GM19467 (cell line): ENCODE results near the gene SHH.
A peak's percentile ranks its signal among the peaks of the same experiment; 100 is the strongest.

Experiments
- ATAC-seq: cut with Tn5 transposase; IDR thresholded peaks from one replicate; pipeline ENCODE4 v1.9.1; 2021; ENCODE audit warnings: mild to moderate bottlenecking, moderate library complexity; ENCODE audit not compliant: unreplicated experiment

Gene SHH

DNA sequence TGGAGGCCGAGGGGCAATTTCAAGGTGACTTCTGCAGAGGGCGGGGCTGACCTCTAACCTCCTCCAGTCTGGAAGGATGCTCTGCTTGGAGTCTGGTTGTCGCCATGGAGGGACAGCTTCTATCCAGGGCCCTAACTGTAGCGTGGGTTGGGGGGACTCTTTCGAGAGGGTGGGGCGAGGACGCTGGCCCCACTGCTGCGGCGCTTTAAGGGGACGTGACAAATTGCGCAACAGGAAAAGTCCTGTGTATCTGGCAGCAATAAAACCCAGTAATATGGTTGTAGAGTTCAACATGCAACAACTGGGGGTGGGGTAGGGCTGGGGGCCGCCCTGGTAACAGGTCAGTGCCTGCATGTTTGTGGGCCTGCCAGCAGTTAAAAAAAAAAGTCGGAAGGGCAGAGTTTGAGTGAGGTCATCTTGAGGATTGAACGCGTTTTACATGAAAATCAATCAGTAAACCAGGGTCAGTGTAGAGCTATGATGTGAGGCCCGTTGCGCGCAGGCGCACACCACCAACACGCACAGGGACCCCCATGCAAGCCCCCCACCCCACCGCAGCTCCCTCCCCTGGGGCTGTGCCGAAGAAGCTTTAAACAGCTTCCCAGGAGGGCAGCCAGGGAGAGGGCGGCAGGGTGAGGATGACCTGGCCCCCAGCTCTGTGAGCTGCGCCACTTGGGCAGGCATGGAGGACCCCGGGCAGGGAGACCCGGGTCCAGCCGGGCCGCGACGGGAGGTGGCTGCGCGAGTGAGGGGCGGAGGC lies 4.3 kb downstream of the SHH start:
- no peak for ATAC-seq

DNA sequence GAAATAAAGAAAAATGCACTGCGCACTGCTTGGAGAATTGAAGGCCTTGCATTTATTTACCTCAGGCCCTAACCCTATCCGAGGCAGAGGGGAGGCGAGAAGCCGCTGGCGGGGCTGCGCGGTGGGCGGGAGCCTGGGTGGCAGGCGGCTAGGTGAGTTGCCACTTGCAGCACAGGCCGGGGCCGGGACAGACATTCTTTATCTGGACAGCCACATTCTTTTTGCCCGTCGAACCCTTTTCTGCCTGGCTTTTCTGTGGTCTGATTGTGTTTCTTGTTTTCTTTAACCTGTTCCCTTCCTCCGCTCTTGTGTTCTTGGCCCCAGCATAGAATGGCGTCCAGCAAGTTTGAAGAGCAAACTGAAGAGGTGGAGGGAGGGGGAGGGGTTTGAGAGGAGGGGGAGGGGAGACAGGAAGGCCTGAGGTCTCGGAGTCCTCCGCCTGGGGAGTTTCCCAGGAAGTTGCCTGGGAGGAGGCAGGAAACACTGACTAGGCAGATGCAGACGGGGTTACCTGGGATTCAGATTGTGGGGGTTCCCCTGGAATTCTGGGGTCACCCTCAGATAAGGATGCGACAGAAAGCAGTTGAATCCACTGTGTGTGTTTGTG lies 5.1 kb downstream of the SHH start:
- no peak for ATAC-seq

DNA sequence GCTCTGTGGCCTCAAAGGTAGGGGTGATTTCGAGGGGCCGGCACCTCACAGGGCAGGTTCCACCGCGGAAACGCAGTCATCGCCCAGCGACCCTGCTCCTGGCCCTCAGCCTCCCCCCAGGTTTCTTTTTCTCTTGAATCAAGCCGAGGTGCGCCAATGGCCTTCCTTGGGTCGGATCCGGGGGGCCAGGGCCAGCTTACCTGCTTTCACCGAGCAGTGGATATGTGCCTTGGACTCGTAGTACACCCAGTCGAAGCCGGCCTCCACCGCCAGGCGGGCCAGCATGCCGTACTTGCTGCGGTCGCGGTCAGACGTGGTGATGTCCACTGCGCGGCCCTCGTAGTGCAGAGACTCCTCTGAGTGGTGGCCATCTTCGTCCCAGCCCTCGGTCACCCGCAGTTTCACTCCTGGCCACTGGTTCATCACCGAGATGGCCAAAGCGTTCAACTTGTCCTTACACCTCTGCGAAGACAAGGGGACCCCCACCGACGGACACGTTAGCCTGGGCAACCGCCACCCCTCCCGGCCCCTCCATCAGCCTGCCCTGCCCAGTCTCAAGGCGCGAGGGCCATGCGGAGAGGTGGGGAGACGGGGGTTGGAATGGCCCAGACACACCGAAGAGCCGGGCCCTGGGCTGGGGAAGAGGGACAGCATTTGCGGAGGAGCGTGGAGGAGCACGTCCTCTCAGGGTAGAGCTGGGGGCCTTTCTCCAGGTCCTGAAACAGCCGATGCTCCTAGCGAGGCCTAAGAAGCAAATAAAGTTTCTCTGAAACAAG lies 6.0 kb downstream of the SHH start:
- ATAC-seq = no peak

DNA sequence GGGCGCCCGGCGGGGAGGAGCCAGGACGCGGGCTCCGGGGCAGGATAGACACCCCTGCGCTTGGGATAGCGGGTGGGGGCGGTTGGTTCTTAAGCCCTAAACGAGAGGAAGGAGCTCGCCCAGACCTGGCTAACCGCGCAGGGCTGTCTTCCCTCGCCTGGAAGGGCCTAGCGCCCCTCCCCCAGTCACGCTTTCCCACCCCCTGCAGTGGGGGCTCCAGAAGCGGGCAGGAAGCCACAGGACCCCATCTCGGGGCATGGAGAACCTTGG lies 6.5 kb downstream of the SHH start:
- ATAC-seq = no peak

DNA sequence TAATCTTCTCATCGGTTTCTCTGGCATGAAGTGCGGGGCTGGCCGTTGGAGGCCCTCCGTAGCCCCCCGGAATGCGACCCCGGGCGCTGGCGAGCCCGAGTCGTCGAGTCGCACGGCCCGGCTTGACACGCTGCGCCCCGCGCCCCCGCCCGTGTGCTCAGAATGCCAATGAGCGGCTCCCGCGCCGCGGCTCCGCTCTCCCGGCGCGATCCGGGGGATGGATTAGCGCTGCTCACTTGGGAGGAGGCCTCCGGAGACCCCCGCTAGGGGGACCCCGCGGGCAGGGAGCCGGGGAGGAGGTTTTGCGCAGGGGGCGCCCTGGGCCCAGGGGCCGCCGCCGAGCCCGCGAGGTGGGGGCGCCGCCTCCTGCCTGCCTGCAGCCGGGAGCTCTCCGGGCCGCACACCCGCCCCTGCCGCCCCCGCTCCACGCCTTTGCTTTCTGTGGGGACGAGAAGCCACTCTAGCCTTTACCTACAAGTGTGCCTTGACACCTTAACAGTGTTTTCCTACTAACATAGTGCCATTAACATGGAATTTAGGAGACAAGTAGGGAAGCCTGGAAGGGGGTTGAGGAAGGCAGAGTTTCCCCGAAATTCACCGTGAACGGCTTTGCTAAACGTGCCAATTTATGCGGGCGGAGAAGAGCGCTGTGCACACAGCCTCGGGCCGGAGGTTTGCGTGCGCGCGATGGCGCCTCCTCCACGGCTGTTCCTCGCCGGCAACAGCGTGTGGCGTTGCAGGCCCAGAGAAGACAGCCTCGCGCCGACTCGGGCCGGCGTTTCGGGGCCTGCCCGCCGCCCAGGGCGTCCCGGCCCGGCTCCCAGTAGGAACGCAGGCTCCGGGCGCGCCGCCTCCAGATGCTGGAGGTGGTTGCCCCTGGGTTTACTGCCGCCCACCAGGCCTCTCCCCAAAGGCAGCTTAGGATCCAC lies 7.1 kb downstream of the SHH start:
- ATAC-seq = peak; percentile 42

DNA sequence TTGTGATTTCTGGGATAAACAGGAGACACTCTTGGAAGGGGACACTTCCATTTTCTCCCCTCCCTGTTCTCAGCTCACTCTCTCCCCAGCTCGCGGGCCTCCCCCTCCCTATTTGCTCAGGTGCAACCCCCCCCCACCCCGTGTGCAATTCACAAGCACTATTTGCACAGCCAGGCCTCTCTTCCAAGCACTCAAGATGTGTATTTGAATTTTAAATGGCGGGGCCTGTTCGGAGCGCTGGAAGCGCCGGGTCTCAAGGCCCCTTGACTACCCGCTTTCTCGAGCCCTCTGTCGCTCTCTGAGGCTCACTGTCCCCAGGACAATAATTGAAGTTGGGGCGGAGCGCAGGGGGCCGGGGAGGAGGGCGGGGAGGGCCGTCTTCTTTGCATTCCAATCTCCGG lies 7.8 kb downstream of the SHH start:
- no peak for ATAC-seq

DNA sequence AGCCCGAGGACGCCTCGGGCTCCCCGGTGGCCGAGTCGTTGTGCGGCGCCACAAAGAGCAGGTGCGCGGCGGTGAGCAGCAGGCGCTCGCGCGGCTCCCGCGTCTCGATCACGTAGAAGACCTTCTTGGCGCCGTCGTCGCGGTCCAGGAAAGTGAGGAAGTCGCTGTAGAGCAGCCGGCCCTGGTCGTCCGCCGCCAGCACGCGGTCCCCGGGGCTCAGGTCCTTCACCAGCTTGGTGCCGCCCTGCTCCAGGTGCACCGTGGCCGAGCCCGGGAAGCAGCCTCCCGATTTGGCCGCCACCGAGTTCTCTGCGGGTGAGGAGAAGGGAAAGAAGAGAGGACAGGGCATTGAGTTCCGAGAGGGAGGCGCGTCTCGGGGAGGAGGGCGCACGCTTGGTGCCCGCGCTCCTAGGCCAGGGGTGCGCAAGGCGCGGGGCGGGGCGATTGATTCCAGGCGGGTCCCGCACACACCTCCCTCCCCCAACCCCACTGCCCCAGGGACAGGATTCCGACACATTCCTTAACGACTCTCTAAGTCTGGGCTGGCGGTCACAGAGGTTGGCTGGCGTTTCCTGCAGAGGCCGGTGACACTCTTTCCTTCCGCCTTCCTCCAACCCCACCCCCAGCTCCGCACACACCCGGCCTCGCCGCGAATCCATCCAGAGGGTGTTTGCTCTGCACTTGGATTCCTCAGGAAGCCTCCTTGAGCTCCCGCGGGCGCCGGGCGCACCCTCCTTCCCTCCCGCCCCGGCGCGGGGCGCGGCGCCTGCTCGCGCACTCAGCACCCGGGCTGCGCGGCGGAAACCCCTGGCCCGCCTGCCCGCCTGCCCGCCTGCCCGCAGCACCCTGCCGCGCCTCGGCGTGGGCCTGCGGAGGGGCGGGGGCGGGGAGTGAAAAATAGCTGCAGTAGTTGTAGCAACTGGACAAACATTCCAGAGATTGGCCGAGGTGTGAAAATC lies 8.6 kb downstream of the SHH start:
- no peak for ATAC-seq

DNA sequence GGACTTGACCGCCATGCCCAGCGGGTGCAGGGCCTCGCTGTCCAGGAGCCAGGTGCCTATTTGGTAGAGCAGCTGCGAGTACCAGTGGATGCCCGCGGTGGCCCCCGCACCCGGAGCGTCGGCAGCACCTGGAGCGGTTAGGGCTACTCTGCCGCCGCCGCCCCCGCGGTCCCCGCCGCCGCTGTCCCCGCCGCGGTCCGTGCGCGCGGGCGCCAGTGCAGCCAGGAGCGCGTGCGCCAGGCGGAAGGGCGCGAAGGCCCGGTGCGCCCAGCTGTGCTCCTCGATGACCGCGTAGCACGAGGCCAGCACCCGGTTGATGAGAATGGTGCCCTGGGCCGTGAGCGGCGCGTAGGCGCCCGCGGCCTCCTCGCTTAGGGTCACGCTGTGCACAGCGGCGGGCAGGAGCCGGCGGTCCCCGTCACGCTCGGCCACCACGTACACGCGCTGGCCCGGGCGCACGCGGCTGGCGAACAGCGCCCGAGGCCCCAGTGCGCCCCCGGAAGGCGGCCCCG lies 9.3 kb downstream of the SHH start:
- ATAC-seq = no peak

DNA sequence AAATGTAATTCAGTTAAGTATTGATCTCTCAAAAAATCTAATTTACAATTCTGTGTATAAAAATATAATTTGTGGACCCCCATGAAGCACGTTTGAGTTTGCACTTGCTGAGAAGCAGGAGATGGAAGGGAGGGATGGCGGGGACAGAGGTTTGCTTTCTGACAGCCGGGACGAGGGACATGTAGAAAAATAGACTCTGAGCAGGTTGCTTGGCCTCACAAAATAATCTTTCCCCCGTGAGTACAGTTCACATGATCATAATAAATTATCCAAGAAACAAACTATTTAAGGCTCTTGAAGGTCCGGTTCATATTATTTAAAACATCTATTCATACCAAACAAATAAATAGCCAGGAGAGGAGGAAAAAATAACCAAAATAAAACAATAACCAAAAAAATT lies 10.0 kb downstream of the SHH start:
- ATAC-seq = no peak

DNA sequence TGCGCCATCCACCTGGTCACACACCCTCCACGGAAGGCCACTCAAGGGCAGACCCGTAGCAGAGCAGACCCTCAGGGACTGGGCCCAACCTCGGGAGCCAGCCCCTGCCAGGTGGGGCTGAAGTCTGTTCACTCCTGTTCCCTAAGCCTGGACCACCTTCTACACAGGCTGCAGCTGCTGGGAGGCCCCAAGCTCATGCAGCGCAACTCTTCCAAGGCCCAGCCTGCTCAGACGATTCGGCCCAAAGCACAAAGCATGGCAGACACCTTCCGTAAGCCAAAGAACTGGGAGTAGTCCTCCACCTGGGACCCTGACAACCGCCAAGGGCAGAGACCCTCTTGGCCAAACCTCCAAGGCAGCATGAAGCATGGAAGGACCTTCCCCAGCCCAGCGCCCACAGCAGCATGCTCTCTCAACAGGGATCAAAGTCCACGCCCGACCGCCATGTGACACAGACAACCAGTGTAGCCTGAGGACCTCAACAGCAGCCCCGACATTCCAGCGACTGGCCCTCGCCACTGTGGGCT lies 11.5 kb downstream of the SHH start:
- no peak for ATAC-seq

DNA sequence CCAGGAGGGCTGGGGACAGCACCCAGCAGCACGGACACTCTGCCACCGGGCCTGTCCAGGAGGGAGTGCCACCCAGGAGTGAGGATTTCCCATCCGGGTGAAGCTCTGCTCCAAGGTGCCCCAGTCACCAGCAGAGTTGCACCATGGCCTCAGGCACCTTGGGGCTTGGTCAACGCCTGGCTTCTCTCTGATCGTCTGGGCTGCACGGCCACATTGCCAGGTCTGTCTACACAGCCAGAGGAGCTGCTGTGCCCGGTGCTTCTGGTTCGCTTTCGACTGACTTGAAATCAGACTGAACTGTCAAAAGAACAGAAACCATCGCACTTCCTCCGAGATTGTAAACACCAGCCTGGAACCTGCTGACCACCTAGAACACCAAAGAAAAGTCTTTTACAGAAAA lies 12.0 kb downstream of the SHH start:
- no peak for ATAC-seq

DNA sequence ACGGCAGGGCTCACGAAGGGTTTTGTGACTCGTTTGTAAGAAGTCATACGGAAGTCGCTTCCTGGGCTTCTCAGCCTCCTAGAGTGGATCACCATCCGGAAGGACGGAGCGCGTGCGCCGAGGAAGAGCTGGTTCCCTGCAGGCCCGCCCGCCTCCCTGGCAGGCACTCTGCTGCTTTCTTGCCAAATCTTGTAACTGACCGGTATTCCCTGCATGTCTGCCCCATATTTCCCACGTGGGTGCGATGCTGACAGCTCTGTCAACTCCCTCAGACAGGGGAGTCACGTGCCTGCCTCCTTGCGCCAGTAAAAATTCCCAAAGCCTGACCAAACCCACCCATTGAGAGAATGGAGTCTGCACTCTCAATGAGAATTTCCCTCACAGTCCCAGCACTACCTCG lies 12.7 kb downstream of the SHH start:
- no peak for ATAC-seq

DNA sequence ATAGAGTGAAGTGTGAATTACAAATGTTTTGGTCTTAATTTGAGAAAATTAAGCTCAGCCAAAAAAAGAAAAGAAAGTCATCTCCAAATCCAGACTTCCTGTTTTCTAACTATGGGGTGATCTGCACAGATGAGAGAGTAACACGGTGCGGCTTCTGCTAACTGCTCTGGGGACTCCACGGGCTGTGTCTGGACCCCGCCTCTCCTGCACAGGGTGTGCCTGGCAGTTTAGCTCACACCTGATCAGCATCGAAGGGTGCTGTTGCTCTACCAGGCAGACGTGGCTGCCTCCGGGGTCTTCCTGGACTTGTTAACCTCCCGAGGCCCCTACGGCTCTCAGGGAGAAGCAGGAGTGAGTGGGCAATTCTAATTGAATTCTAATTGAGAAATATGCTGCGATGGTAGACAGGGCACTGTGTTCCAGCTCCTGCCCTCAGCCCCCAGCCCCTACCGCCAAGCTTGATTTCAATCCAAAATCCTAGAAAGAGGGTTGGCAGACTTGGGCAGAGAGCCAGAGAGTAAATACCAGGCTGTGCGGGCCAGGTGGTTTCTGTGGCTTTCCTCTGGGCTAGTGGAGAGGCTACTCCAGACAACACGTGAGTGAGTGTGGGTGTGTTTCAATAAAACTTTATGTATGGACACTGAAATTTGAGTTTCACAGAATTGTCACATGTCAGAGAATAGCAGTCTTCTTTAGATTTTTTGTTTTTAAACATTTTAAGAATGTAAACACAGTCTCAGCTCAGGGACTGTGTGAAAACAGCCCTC lies 13.4 kb downstream of the SHH start:
- ATAC-seq = no peak

DNA sequence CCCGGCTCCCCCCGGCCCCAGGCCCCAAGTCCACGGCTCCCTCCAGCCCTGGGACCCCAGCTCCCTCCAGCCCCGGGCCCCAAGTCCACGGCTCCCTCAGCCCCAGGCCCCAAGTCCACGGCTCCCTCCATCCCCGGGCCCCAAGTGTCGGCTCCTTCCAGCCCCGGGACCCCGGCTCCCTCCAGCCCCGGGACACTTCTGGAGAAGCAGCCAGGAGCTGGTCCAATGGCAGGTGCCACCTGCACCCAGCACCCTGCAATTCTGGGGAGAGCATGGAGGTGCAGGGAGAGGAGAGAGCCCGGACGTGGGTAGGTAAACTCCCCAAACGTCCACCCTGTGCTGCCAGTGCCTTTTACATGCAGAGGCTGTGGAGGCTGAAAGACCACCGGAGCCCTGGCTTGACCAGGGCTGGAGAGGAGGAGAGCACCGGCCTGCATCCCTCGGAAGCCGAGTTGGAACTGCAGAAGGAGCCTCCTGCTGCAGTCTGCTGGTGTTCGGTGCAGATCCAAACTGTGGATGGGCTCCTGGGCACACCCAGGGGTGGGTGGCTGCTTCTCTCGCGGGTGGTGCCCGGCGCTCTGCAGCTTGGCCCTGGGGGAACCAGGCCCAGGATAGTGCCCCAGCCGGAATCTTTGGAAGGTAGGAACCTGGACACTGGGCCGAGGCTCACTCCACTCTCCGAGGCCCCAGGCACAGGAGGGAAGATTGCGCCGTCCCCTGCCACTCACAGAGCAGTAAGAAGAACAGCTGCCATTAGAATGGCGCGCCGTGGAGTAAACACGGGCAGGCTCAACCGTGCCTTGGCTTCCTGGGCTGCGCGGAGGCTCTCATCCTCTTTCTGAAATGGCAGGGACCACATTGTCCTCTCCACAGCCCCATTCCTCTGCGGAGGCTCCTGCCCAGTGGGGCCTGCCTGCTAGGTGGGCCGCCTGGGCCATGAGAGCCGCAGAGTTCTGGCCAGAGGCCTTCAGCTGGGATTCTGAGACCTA lies 14.7 kb downstream of the SHH start:
- no peak for ATAC-seq

DNA sequence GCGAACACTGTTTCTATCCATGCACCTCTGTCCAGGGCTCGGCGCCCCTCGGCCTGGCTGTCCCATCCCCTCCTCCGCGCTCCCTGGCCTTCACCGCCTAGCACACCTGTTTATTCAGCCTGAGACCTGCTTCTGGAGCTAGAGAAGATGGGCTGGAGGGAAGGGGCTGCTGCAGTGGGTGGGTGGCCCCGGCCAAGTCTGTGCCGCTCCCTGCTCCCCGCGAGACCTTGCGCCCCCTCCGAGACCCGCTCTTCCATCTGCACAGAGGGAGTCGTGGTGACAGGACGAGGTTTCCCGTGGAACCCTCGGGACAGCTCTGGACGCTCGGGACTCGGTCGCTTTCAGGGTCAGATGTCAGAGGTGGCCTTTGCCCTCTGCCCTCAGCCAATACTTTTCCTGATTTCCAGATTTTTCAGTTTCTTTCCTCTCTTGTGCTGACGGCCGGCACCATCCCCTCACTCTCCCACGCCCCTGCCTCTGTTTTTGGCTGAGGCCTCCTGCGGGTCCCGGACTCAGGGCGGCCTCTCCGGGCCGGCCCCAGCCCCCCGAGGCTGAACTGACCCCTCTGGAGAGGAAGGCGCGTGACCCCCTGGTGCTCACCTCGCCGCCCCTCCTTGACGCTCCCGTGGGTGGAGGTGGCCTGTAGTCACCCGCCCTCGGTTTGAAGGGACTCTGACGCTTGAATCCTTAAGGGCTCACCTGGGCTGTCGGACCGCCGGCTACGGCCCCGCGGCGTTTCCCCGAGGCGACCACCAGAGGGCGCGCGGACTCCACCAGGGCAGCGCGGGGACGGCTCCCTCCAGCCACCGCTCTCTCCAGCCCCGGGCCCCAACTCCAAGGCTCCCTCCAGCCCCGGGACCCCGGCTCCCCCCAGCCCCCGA lies 15.6 kb downstream of the SHH start:
- peak; percentile 66 for ATAC-seq

DNA sequence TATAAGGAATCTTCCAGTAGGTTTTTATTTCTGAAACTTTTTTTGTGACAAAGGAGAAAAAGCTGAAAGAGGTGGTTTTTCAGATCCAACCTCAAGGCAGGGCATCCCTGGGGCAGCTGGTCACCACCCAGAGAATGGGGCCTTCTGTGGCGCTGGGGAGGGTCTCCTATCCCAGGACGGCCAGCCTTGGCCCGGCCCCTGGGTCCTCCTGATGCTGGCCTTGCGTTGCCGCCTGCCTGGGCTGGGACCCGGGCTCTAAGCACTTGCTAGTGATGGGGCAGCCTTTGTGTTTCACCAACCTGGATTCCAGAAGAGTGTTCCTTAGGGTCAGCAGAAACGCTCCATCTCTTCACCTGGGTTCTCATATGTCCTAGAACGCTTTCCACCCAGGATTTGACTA lies 16.3 kb downstream of the SHH start:
- ATAC-seq = no peak

DNA sequence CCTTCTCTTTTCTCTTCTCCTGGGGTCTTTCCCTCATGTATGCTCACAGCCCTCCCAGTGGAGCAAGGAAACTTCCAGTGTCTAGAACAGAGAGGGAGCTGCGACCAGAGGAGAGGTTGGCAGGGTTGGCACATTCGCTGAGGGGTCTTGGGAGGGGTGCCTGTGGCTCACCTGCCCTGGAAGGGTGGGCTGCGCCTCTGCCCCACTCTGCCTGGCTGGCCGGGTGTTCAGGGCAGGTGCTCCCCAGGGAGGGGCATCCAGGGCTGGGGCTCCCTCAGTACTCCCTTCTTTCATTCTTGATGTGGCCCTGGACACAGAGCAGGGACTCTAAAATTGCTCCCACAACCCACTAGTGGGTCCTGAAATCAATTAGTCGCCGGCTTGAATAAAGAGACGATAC lies 16.9 kb downstream of the SHH start:
- ATAC-seq = no peak
